ENCODE measurements around the gene FAM170A.

The FAM170A gene

GRCh38 chr5:119656023-119656422 is 26.7 kb downstream of the FAM170A start:
- no peak for DNase-seq (ENCODE audit: low spot score)
- no peak for TF ChIP-seq CTCF (IDR thresholded peaks at IDR 0.05; ENCODE audit: borderline replicate concordance, control extremely low read depth, extremely low read depth, insufficient read depth, missing control alignments)
- in situ Hi-C loops (cut with MboI; ENCODE audit: low sequenced_read_pairs, unreplicated experiment): no loop called here

GRCh38 chr5:119666542-119666941 is 37.2 kb downstream of the FAM170A start:
- TF ChIP-seq CTCF (IDR thresholded peaks at IDR 0.05; ENCODE audit: borderline replicate concordance, control extremely low read depth, extremely low read depth, insufficient read depth, missing control alignments): no peak
- in situ Hi-C loops (cut with MboI; ENCODE audit: low sequenced_read_pairs, unreplicated experiment): no loop called here
- no peak for DNase-seq (ENCODE audit: low spot score)

DNA sequence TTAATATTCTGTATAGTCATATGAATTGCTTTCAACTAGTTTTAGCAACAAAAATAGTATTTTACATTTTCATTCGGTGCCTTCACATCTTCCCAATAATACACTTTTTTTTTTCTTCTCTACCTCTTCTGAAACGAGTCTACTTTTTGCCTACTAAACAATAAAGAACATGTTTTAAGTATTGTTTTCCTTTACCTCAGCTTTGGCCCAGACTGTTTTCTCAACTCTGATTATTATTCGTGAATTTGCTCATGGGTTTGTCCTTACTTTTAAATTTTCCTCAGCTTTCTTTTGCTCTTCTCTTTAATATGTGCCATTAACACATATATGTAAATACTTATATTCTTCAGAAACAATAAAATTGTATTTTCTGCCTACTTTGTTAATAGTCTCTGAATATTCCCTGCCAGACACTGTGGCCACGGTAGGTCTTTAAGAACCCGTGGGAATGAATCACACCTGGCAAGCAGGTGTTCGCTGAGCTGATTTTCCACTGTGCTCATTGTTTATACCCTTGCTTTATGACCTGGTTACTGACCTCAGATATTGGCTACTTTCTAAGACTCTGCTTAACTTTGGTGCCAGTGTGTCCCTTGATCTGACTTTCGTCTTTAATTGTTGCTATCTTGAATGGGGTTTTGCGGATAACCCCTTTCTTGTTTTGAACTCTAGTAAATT is 49.1 kb downstream of the FAM170A start:
- in situ Hi-C loops (cut with MboI; ENCODE audit: low sequenced_read_pairs, unreplicated experiment): no loop called here
- no peak for TF ChIP-seq CTCF (IDR thresholded peaks at IDR 0.05; ENCODE audit: borderline replicate concordance, control extremely low read depth, extremely low read depth, insufficient read depth, missing control alignments)
- DNase-seq (ENCODE audit: low spot score): no peak

DNA sequence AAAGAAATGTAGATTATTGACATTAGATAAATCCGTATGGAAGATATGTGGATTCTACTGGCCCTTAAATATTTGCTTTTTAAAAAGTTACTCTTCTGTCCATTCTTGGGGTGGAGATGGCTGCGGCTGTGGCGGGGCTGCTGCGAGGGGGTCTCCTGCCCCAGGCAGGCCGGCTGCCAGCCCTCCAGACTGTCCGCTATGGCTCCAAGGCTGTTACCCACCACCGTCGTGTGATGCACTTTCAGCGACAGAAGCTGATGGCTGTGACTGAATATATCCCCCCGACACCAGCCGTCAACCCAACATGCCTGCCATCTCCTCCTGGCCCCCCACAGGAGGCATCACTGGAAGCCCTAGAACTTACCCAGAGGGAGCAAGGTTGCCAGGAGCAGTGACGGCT is 50.7 kb downstream of the FAM170A start:
- in situ Hi-C loops (cut with MboI; ENCODE audit: low sequenced_read_pairs, unreplicated experiment): no loop called here
- no peak for DNase-seq (ENCODE audit: low spot score)
- no peak for TF ChIP-seq CTCF (IDR thresholded peaks at IDR 0.05; ENCODE audit: borderline replicate concordance, control extremely low read depth, extremely low read depth, insufficient read depth, missing control alignments)

- in situ Hi-C loops (cut with MboI; ENCODE audit: low sequenced_read_pairs, unreplicated experiment): no loop called here
- DNase-seq (ENCODE audit: low spot score): no peak
- TF ChIP-seq CTCF (IDR thresholded peaks at IDR 0.05; ENCODE audit: borderline replicate concordance, control extremely low read depth, extremely low read depth, insufficient read depth, missing control alignments): no peak
These were observed 52.4 kb downstream of the FAM170A start for GRCh38 chr5:119681734-119682133.

GRCh38 chr5:119682372-119682771 is 53.0 kb downstream of the FAM170A start:
- in situ Hi-C loops (cut with MboI; ENCODE audit: low sequenced_read_pairs, unreplicated experiment): no loop called here
- no peak for DNase-seq (ENCODE audit: low spot score)
- no peak for TF ChIP-seq CTCF (IDR thresholded peaks at IDR 0.05; ENCODE audit: borderline replicate concordance, control extremely low read depth, extremely low read depth, insufficient read depth, missing control alignments)
